ENCODE measurements around the gene PIGR.
"Not testable (repeated sequence)": the region's sequence is repeated elsewhere in the genome, so short reads cannot be mapped to it uniquely, and the experiment has no call there.

The PIGR gene

GRCh38 chr1:206931709-206932108 lies 14.6 kb downstream of the PIGR start:
- no peak for DNase-seq

- no peak for DNase-seq
Measured at GRCh38 chr1:206930210-206930798, 16.0 kb downstream of the PIGR start.

DNA sequence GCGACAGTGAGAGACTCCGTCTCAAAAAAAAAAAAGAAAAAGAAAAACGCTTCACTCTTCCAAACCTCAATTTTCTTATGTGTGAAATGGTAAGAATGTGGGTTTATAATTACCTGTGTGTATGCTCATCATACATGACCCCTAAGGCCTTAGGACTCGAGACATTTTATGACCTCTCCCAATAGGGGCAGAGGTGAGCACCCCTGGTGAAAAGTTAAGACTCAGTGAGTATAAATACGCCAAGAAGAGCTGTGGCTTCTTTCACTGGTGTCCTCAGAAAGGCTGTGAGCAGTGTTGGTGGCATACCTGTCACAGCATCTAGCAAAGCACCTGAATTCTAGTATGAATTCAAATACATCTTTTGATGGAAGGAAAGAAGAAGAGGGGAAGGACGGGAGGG lies 16.7 kb downstream of the PIGR start:
- no peak for DNase-seq

- DNase-seq: no peak
Measured at GRCh38 chr1:206926286-206926685, 20.0 kb downstream of the PIGR start.

GRCh38 chr1:206925106-206925736 lies 21.0 kb downstream of the PIGR start:
- DNase-seq: no peak

DNA sequence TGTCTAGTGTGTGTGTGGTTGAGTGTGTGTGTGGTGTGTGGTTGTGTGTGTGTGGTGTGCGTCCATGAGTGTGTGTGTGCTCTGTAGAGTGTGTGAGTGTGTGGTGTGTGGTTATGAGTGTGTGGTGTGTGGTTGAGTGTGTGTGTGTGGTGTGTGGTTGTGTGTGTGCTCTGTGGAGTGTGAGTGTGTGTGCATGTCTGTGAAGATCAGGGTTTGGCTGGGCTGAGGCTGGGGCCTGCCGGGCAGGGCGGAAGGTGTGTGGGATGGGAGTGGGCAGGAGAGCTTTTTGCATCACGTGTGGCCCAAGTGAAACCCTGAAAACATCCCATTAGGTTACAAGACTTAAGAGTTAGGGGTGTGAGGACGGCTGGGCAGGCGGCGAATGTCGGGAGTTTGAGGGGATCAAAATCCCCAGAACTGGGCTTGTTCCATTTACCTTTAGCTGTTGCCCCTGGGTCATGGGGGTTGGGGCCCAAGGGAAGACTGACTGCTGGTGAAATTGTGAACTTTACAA lies 21.6 kb downstream of the PIGR start:
- DNase-seq: no peak

- not testable (repeated sequence) for DNase-seq
Measured at GRCh38 chr1:206923961-206924557, 22.2 kb downstream of the PIGR start.

- DNase-seq: peak; percentile 27
Measured at GRCh38 chr1:206923009-206923960, 23.0 kb downstream of the PIGR start.

GRCh38 chr1:206922524-206922923 lies 23.7 kb downstream of the PIGR start:
- no peak for DNase-seq

- peak; percentile 9 for DNase-seq
Measured at GRCh38 chr1:206921772-206922265, 24.4 kb downstream of the PIGR start, which contains the start of gene FCMR. Gene FCMR (minus strand): TSS chr1:206921941. CDS start chr1:206921854, 87 bp downstream.

GRCh38 chr1:206918076-206918475 lies 28.2 kb downstream of the PIGR start:
- no peak for DNase-seq

DNA sequence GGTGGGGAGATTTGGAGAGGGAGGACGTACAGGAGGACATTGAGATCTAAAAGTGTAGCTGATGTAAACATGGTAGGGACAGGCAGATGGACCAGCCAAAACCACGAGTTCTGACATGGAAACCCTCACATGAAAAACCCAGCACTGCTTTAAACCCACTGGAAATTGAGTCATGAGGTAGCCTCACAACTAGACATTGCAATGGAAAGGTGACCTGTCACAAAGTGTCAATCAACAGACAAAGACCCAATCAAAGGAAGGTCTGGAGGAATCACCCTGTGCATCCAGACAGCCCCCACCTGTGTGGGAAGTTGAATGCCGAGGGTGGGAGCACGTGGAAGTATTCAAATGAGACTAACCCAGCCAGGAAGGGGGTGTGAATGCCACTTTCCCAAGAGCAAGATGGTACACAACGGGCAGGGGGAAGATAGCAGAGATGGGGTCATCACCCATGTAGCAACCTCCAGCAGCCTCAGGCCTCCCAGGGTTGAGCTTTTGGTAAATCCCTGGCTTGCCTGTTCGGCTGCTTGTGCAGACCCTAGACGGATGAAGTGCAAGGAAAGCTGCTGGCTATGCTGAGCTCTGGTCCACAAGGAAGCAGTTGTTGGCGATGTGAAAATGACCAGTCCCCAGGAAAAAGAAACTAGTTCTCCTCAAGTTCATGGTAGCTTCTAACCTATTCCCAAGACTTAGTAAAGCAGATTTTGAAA lies 30.1 kb downstream of the PIGR start:
- DNase-seq: no peak

- DNase-seq: no peak
Measured at GRCh38 chr1:206915030-206915735, 31.1 kb downstream of the PIGR start.

GRCh38 chr1:206913766-206914537 lies 32.3 kb downstream of the PIGR start:
- DNase-seq: no peak

DNA sequence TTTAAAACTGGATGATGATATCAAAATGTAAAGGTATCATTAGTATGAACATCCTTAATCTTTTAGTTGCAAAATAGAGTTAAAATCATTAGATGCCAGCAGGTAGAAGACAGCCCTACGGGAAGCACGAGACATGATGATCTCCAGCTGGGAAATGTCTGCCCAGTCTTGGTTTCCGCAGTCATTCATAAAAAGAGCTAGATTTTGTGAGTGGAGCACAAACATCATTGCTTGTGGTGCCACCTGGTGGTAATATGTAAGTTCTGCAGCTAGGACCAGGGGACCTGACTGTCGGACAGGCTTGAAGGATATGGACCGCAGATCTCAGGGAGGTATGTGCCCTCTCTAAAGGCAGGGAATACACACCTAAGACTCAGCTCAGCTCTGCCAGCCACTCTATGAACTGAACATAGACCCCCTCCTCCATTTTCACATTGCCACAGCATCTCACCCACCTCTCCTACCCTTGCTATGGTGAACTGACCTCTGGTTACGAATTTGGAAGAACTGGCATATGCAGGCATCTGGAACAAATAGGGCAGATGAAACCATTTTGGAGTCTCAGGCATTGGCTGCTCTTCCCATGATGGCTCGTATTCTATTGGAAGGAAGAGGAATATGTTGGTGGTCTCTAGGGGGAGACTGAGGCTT lies 33.7 kb downstream of the PIGR start:
- peak; percentile 37 for DNase-seq

- peak; percentile 13 for DNase-seq
Measured at GRCh38 chr1:206911064-206911663, 35.1 kb downstream of the PIGR start.

DNA sequence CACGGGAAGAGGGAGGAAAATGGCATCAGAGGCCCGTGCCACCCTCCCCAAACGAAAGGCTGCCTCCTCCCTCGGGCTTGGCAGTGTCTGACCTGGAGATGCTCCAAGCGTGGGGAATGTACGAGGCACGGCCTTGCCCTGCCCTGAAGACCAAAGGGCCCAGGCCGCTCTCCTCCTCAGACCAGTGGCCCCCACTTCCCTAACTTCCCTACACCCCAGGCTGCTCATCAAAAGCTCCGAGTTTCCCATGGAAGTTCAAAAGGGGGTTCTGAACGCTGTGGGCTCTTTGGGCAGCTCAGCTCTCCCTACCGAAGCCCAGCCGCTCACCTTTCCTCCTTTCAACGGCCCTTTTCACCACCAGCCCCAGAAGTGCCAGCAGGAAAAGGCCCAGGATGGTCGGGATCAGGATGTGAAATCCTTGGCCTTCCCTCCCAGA lies 36.4 kb downstream of the PIGR start:
- no peak for DNase-seq

GRCh38 chr1:206909161-206909882 lies 36.9 kb downstream of the PIGR start:
- peak; percentile 44 for DNase-seq

- no peak for DNase-seq
Measured at GRCh38 chr1:206908038-206908437, 38.2 kb downstream of the PIGR start.
